Measurements from ENCODE around the gene DISP3.

DNA sequence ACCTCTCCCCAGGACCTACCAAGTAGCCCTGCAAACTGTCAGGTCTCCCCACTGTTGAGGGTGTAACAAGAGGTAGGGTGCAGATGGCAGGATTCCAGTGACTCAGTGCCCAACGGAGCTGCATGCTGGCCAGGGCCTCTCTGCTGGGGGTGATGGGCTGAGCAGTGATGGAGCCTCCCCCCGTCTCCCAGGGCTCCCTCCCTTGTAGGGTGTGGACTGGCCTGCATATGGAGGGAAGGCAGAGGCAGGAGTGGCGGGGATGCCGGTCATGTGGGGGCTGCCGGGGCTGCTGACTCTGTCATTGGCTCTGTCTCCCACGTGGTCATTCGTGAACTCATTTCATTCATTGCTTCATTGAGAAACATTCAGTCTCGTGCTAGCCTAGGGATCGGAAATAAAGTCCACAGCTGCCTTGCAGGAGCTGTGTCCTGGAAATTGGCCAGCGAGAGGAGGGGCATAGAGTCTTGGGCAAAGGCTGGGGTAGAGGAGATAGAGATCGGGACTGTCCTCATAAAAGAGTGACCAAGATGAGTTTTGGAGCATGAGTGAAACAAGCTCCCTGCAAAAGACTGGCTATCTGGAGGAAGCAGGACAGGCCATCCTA, 22.9 kb upstream of the DISP3 start:
- TF ChIP-seq, protein P1, sequence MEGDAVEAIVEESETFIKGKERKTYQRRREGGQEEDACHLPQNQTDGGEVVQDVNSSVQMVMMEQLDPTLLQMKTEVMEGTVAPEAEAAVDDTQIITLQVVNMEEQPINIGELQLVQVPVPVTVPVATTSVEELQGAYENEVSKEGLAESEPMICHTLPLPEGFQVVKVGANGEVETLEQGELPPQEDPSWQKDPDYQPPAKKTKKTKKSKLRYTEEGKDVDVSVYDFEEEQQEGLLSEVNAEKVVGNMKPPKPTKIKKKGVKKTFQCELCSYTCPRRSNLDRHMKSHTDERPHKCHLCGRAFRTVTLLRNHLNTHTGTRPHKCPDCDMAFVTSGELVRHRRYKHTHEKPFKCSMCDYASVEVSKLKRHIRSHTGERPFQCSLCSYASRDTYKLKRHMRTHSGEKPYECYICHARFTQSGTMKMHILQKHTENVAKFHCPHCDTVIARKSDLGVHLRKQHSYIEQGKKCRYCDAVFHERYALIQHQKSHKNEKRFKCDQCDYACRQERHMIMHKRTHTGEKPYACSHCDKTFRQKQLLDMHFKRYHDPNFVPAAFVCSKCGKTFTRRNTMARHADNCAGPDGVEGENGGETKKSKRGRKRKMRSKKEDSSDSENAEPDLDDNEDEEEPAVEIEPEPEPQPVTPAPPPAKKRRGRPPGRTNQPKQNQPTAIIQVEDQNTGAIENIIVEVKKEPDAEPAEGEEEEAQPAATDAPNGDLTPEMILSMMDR (IDR thresholded peaks at IDR 0.05), result no peak
- TF ChIP-seq, protein P2, sequence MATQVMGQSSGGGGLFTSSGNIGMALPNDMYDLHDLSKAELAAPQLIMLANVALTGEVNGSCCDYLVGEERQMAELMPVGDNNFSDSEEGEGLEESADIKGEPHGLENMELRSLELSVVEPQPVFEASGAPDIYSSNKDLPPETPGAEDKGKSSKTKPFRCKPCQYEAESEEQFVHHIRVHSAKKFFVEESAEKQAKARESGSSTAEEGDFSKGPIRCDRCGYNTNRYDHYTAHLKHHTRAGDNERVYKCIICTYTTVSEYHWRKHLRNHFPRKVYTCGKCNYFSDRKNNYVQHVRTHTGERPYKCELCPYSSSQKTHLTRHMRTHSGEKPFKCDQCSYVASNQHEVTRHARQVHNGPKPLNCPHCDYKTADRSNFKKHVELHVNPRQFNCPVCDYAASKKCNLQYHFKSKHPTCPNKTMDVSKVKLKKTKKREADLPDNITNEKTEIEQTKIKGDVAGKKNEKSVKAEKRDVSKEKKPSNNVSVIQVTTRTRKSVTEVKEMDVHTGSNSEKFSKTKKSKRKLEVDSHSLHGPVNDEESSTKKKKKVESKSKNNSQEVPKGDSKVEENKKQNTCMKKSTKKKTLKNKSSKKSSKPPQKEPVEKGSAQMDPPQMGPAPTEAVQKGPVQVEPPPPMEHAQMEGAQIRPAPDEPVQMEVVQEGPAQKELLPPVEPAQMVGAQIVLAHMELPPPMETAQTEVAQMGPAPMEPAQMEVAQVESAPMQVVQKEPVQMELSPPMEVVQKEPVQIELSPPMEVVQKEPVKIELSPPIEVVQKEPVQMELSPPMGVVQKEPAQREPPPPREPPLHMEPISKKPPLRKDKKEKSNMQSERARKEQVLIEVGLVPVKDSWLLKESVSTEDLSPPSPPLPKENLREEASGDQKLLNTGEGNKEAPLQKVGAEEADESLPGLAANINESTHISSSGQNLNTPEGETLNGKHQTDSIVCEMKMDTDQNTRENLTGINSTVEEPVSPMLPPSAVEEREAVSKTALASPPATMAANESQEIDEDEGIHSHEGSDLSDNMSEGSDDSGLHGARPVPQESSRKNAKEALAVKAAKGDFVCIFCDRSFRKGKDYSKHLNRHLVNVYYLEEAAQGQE (IDR thresholded peaks at IDR 0.05; ENCODE audit: insufficient read depth in 1 of 2, low read depth in 2 of 2, low read length in 1 of 2), result no peak
- TF ChIP-seq POLR2AphosphoS5 (IDR thresholded peaks at IDR 0.05; ENCODE audit: low read depth, low read length) (no peak), SIN3A (IDR thresholded peaks at IDR 0.05; ENCODE audit: borderline replicate concordance, insufficient read depth, low read depth, low read length) (no peak)
